Osteocyte (in vitro differentiated cells): ENCODE results near the gene UTRN. TPM values are rescaled to one million over a fixed set of nuclear protein-coding genes. Genes with fewer than 3 reads are reported as not detected.

ENCODE experiments used
- DNase-seq: peaks from one replicate; pipeline ENCODE4 v3.0.0; 2021; ENCODE audit warnings: mixed read lengths; ENCODE audit not compliant: unreplicated experiment; ENCODE audit errors: extremely low spot score
- H3K27ac Mint-ChIP-seq: one replicate; pipeline ENCODE4 v1.8.0; 2021; ENCODE audit warnings: mild to moderate bottlenecking, mixed read lengths; ENCODE audit not compliant: unreplicated experiment
- H3K27me3 Mint-ChIP-seq: one replicate; pipeline ENCODE4 v1.8.0; 2021; ENCODE audit warnings: mixed read lengths; ENCODE audit not compliant: unreplicated experiment
- H3K36me3 Mint-ChIP-seq: one replicate; pipeline ENCODE4 v1.8.0; 2021; ENCODE audit warnings: mixed read lengths; ENCODE audit not compliant: unreplicated experiment
- H3K4me1 Mint-ChIP-seq: one replicate; pipeline ENCODE4 v1.8.0; 2021; ENCODE audit warnings: mixed read lengths; ENCODE audit not compliant: unreplicated experiment
- H3K4me3 Mint-ChIP-seq: one replicate; pipeline ENCODE4 v1.8.0; 2021; ENCODE audit warnings: mild to moderate bottlenecking, moderate library complexity, mixed read lengths; ENCODE audit not compliant: unreplicated experiment
- H3K9me3 Mint-ChIP-seq: one replicate; pipeline ENCODE4 v1.8.0; 2021; ENCODE audit warnings: mixed read lengths; ENCODE audit not compliant: unreplicated experiment
- total RNA-seq: library from RNA; stranded (reverse); gene quantifications from 2 replicates; pipeline ENCODE4 v1.2.1, GENCODE V29; 2021
- TF ChIP-seq, protein P1 (sequence below): fragments of 200-600 bp; sonication (generic); IDR thresholded peaks from 2 replicates; pipeline ENCODE4 v1.5.0; 2021; ENCODE audit warnings: antibody characterized with exemption, mild to moderate bottlenecking, moderate library complexity

The UTRN gene
- total RNA-seq, 1 donor from 2014 or later, result 144 TPM

DNA sequence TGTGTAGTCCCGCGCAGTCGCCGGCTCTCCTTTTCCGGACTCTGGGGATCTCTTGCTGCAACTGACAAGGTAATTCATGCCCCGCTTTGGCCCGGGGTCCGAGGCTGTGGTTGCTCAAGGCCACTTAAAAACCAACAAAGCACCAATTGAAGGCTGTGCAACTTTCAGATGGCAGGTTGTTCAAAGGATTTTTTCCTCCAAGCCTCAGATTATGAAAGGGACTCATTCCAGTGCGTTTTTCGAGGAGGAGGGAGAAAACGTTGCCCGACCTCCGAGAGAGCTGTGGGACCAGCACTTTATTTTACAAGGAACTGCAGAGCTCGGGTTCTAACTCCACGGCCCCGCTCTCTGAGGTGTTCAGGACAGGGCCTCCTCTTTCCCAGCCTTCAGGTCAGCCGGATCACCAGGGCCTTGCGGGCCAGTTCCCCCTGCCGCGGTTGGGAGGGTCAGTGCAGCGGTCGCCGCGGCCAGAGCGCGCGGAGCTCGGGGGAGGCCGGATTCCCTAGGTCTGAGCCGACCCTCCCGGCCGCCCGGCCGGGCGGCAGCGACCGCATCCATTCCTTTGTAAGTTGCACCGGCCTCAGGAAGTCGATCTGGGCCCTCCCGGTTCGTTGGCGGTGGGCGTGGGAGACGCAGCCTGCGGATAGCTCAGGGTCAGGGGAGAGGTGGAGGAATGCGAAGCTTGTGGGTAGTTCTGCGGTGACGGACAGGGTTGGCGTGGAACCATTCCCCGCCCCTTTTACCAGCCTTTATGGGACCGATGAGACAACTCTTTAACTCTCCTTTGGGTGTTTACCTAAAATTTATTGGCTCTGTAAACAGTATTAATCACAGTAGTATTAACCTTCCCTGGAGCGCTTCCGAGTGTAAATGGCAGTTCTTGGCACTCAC lies 1.6 kb downstream of the UTRN start:
- Mint-ChIP-seq H3K4me1 (peaks cover 32% of the 10 kb centered on the region), H3K4me3 (peak overlapping the region; percentile 97), H3K27ac (peak overlapping the region; percentile 96), H3K27me3 (no peaks in the 10 kb centered on the region), H3K9me3 (no peaks in the 10 kb centered on the region), H3K36me3 (peaks cover 12% of the 10 kb centered on the region)
- TF ChIP-seq, protein P1, sequence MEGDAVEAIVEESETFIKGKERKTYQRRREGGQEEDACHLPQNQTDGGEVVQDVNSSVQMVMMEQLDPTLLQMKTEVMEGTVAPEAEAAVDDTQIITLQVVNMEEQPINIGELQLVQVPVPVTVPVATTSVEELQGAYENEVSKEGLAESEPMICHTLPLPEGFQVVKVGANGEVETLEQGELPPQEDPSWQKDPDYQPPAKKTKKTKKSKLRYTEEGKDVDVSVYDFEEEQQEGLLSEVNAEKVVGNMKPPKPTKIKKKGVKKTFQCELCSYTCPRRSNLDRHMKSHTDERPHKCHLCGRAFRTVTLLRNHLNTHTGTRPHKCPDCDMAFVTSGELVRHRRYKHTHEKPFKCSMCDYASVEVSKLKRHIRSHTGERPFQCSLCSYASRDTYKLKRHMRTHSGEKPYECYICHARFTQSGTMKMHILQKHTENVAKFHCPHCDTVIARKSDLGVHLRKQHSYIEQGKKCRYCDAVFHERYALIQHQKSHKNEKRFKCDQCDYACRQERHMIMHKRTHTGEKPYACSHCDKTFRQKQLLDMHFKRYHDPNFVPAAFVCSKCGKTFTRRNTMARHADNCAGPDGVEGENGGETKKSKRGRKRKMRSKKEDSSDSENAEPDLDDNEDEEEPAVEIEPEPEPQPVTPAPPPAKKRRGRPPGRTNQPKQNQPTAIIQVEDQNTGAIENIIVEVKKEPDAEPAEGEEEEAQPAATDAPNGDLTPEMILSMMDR, result no peak
- DNase-seq, result peak; percentile 86

DNA sequence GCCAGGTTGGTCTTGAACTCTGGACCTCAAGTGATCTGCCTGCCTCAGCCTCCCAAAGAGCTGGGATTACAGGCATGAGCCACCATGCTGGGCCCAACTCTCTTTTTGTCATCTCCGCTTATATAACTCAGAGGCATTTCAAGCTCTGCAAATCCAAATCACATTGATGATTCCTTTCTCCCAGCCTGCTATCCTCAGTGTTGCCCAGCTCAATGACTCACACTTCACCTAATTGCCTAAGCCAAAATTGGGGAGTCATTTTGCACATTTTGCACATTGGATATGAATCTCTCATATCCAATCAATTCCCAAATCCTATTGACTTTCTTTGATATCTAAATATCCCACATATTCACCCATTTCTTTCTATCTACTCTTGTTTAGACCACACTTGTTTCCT lies 3.9 kb downstream of the UTRN start:
- Mint-ChIP-seq H3K27ac (no peak overlapping the region), H3K4me1 (peaks cover 42% of the 10 kb centered on the region), H3K9me3 (no peaks in the 10 kb centered on the region), H3K36me3 (peaks cover 19% of the 10 kb centered on the region), H3K27me3 (no peaks in the 10 kb centered on the region), H3K4me3 (no peak overlapping the region)
- no peak for DNase-seq
- TF ChIP-seq, protein P1, result no peak

DNA sequence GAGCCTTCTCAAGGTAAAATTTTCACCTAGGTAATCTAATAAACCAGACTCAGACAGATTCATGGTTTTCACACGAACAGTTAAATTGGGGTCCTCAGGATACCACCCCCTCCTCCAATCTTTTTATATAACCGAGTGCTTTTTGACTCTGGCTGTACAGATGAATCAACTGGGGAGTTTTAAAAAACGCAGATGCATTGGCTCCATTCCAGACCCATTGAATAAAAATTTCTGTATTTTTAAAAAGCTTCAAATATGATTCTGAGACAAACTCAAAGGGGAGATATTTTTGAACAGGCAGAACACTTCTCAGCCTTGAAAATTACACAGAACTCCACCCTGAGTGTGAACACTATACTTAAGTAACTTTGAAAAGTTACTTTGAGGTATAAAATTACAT lies 7.2 kb downstream of the UTRN start:
- no peak for DNase-seq
- TF ChIP-seq, protein P1, result no peak
- H3K27me3 Mint-ChIP-seq, result no peaks in the 10 kb centered on the region
- H3K36me3 Mint-ChIP-seq, result peaks cover 38% of the 10 kb centered on the region
- H3K27ac Mint-ChIP-seq, result peak overlapping the region; percentile 79
- no peaks in the 10 kb centered on the region for H3K9me3 Mint-ChIP-seq
- peaks cover 65% of the 10 kb centered on the region for H3K4me1 Mint-ChIP-seq
- H3K4me3 Mint-ChIP-seq, result no peak overlapping the region

DNA sequence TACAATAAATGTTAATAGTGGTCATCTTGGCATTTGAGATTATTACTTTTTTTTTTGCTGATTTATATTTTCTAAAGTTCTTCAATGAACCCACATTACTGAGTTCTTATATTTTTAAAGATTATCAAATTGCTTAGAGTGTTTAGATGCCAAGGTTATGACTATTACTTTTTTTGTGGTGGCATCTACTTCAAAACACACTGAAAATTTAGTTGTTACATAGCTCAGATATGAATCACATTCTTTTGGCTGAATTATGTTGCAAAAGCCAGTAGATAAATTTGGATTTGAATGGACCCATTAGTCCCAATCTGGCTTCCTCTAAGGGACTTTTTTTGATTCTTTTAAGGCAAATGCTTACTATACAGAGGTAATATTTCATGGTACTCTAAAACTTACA lies 8.9 kb downstream of the UTRN start:
- H3K27ac Mint-ChIP-seq, result peak overlapping the region; percentile 72
- H3K4me3 Mint-ChIP-seq, result no peak overlapping the region

DNA sequence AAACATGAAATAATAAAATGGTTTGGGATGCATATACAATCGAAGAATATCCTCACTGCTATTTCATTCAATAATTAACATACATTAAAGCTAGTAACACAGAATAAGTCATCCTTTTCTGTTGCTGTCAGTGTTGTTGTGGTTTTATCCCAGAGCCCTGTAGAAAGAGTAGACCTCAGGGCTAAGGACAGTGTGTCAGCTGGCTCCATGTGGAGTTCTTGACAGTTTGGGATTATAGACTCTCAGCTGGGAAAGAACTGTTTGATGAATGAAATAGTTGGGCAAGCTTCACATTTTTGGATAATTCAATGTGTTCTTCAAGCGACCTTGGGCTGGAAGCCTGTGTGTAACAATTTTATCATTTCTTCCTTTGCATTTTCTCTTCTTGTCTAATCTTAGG lies 10.1 kb downstream of the UTRN start:
- H3K9me3 Mint-ChIP-seq, result peaks cover 4% of the 10 kb centered on the region
- H3K4me1 Mint-ChIP-seq, result peaks cover 67% of the 10 kb centered on the region
- TF ChIP-seq, protein P1, result no peak
- H3K36me3 Mint-ChIP-seq, result peaks cover 40% of the 10 kb centered on the region
- DNase-seq, result no peak
- H3K27ac Mint-ChIP-seq, result peak overlapping the region; percentile 44
- H3K27me3 Mint-ChIP-seq, result no peaks in the 10 kb centered on the region
- no peak overlapping the region for H3K4me3 Mint-ChIP-seq

More for the DNA sequence above, 8.9 kb downstream of the UTRN start:
- Mint-ChIP-seq H3K27me3 (no peaks in the 10 kb centered on the region), H3K36me3 (peaks cover 42% of the 10 kb centered on the region), H3K4me1 (peaks cover 67% of the 10 kb centered on the region), H3K9me3 (peaks cover 4% of the 10 kb centered on the region)
- TF ChIP-seq, protein P1, result no peak
- DNase-seq, result no peak
